H9 (cell line): ENCODE results near the gene TSPAN4. TPM values are rescaled to one million over a fixed set of nuclear protein-coding genes. Genes with fewer than 3 reads are reported as not detected.

Experiments used
- DNase-seq: peaks from one replicate; pipeline ENCODE4 v3.0.0-alpha.2; 2017
- H2AFZ ChIP-seq: one replicate; pipeline ENCODE4 v1.6.1; 2013; ENCODE audit warnings: mild to moderate bottlenecking, low read length, control low read depth, moderate library complexity
- H2AK5ac ChIP-seq: 2 replicates; pipeline ENCODE4 v1.6.1; 2013; ENCODE audit warnings: low read length, control low read depth, mixed read lengths; ENCODE audit not compliant: insufficient read length
- H2BK120ac ChIP-seq: one replicate; pipeline ENCODE4 v1.6.1; 2013; ENCODE audit warnings: low read depth, mild to moderate bottlenecking, low read length, control low read depth, inconsistent platforms; ENCODE audit not compliant: poor library complexity, severe bottlenecking
- H2BK12ac ChIP-seq: 2 replicates; pipeline ENCODE4 v1.6.1; 2013; ENCODE audit warnings: low read length, control low read depth, mixed read lengths, low read depth; ENCODE audit not compliant: insufficient read length
- H2BK15ac ChIP-seq: 2 replicates; pipeline ENCODE4 v1.6.1; 2013; ENCODE audit warnings: low read depth, low read length, control low read depth
- H2BK20ac ChIP-seq: one replicate; pipeline ENCODE4 v1.6.1; 2013; ENCODE audit warnings: low read depth, mild to moderate bottlenecking, low read length, control low read depth, inconsistent platforms; ENCODE audit not compliant: poor library complexity, severe bottlenecking
- H2BK5ac ChIP-seq: 2 replicates; pipeline ENCODE4 v1.6.1; 2013; ENCODE audit warnings: low read length, control low read depth, mixed read lengths; ENCODE audit not compliant: insufficient read length
- H3K14ac ChIP-seq: 2 replicates; pipeline ENCODE4 v1.6.1; 2013; ENCODE audit warnings: low read length, control low read depth; ENCODE audit not compliant: insufficient read depth
- H3K18ac ChIP-seq: 2 replicates; pipeline ENCODE4 v1.6.1; 2013; ENCODE audit warnings: low read depth, mild to moderate bottlenecking, mixed read lengths, low read length, control low read depth; ENCODE audit not compliant: insufficient read length
- H3K23ac ChIP-seq: 2 replicates; pipeline ENCODE4 v1.6.1; 2013; ENCODE audit warnings: low read length, control low read depth, mixed read lengths, low read depth; ENCODE audit not compliant: insufficient read length
- H3K23me2 ChIP-seq: 2 replicates; pipeline ENCODE4 v1.6.1; 2013; ENCODE audit warnings: low read depth, mild to moderate bottlenecking, mixed read lengths, low read length, control low read depth; ENCODE audit not compliant: insufficient read length, poor library complexity, severe bottlenecking
- H3K27ac ChIP-seq: 2 replicates; pipeline ENCODE4 v1.5.1; 2013; ENCODE audit warnings: low read length, control low read depth, mixed read lengths, low read depth; ENCODE audit not compliant: insufficient read length
- H3K27me3 ChIP-seq: 2 replicates; pipeline ENCODE4 v1.6.1; 2013; ENCODE audit warnings: low read length, control low read depth, inconsistent platforms; ENCODE audit not compliant: insufficient read depth
- H3K4ac ChIP-seq: 2 replicates; pipeline ENCODE4 v1.6.1; 2013; ENCODE audit warnings: low read depth, mild to moderate bottlenecking, control low read depth, inconsistent platforms, low read length, moderate library complexity
- H3K4me1 ChIP-seq: 2 replicates; pipeline ENCODE4 v1.6.1; 2013; ENCODE audit warnings: low read length, control low read depth, inconsistent platforms; ENCODE audit not compliant: insufficient read depth
- H3K4me2 ChIP-seq: 2 replicates; pipeline ENCODE4 v1.6.1; 2013; ENCODE audit warnings: low read length, control low read depth, mixed read lengths; ENCODE audit not compliant: insufficient read length, insufficient read depth
- H3K56ac ChIP-seq: 2 replicates; pipeline ENCODE4 v1.6.1; 2013; ENCODE audit warnings: low read depth, mild to moderate bottlenecking, mixed read lengths, low read length, control low read depth; ENCODE audit not compliant: insufficient read length
- H3K79me1 ChIP-seq: 2 replicates; pipeline ENCODE4 v1.6.1; 2013; ENCODE audit warnings: low read depth, mild to moderate bottlenecking, moderate library complexity, low read length, control low read depth, inconsistent platforms; ENCODE audit not compliant: insufficient read depth, poor library complexity, severe bottlenecking
- H3K79me2 ChIP-seq: 2 replicates; pipeline ENCODE4 v1.6.1; 2013; ENCODE audit warnings: low read length, control low read depth, inconsistent platforms; ENCODE audit not compliant: insufficient read depth
- H3K9ac ChIP-seq: 2 replicates; pipeline ENCODE4 v1.6.1; 2013; ENCODE audit warnings: low read length, control low read depth, mixed read lengths; ENCODE audit not compliant: insufficient read length; ENCODE audit errors: extremely low read depth
- H3K9me3 ChIP-seq: one replicate; pipeline ENCODE4 v1.6.1; 2013; ENCODE audit warnings: low read depth, low read length, inconsistent platforms; ENCODE audit not compliant: control insufficient read depth
- H3T11ph ChIP-seq: one replicate; pipeline ENCODE4 v1.6.1; 2013; ENCODE audit warnings: mild to moderate bottlenecking, low read length, control low read depth, inconsistent platforms
- H4K20me1 ChIP-seq: one replicate; pipeline ENCODE4 v1.6.1; 2013; ENCODE audit not compliant: control insufficient read depth, insufficient read length, insufficient read depth
- H4K5ac ChIP-seq: 2 replicates; pipeline ENCODE4 v1.6.1; 2013; ENCODE audit warnings: low read depth, mild to moderate bottlenecking, mixed read lengths, low read length, control low read depth; ENCODE audit not compliant: insufficient read length
- H4K8ac ChIP-seq: replicated peaks from 2 replicates; pipeline ENCODE4 v1.6.1; 2013; ENCODE audit warnings: low read length, control low read depth, mixed read lengths, low read depth; ENCODE audit not compliant: insufficient read length
- H4K91ac ChIP-seq: 2 replicates; pipeline ENCODE4 v1.6.1; 2013; ENCODE audit warnings: low read depth, mild to moderate bottlenecking, moderate library complexity, mixed read lengths, low read length, control low read depth; ENCODE audit not compliant: insufficient read length
- H3K27ac Mint-ChIP-seq, 3 experiments: 2 replicates in 2 of 3; 3 replicates in 1 of 3; pipeline ENCODE4 v1.8.0; 2020 to 2021; ENCODE audit warnings: mixed read lengths in 3 of 3, mild to moderate bottlenecking in 1 of 3, moderate library complexity in 1 of 3
- H3K27me3 Mint-ChIP-seq: 2 replicates; pipeline ENCODE4 v1.8.0; 2021; ENCODE audit warnings: low read depth, mild to moderate bottlenecking, moderate library complexity, mixed read lengths
- H3K36me3 Mint-ChIP-seq, 3 experiments: 2 replicates in 2 of 3; 3 replicates in 1 of 3; pipeline ENCODE4 v1.8.0; 2020 to 2021; ENCODE audit warnings: low read depth in 3 of 3, mixed read lengths in 3 of 3; ENCODE audit not compliant: insufficient read depth in 1 of 3
- H3K4me1 Mint-ChIP-seq, 2 experiments: 2 replicates each; pipeline ENCODE4 v1.8.0; 2020; ENCODE audit warnings: mixed read lengths in 2 of 2
- H3K4me3 Mint-ChIP-seq, 2 experiments: 2 replicates in 1 of 2; 3 replicates in 1 of 2; pipeline ENCODE4 v1.8.0; 2020 to 2021; ENCODE audit warnings: mild to moderate bottlenecking in 2 of 2, mixed read lengths in 2 of 2, moderate library complexity in 1 of 2
- H3K9me3 Mint-ChIP-seq, 2 experiments: 2 replicates in 1 of 2; 3 replicates in 1 of 2; pipeline ENCODE4 v1.8.0; 2020; ENCODE audit warnings: mild to moderate bottlenecking in 2 of 2, mixed read lengths in 2 of 2, moderate library complexity in 1 of 2
- WGBS: extraction: QIAGEN DNeasy Blood & Tissue Kit; methylation state at CpG from one replicate; pipeline ENCODE4 v1.1.7; 2013; ENCODE audit warnings: missing lambda C conversion rate, low lambda C conversion rate, mixed read lengths; ENCODE audit not compliant: insufficient read length; ENCODE audit errors: extremely low coverage; 5-methylcytosine and 5-hydroxymethylcytosine counted together
- total RNA-seq: library from RNA; stranded (reverse); gene quantifications from 2 replicates; pipeline ENCODE4 v1.2.1, GENCODE V29; 2021
- TF ChIP-seq, protein P1 (sequence below): fragments of 200-600 bp; sonication (generic); conservative IDR thresholded peaks from 3 replicates; pipeline ENCODE4 v1.8.0; 2021; ENCODE audit warnings: antibody characterized with exemption, mild to moderate bottlenecking

Gene TSPAN4
- total RNA-seq, 1 experiment from 2014 or later, result 64.6 TPM

DNA sequence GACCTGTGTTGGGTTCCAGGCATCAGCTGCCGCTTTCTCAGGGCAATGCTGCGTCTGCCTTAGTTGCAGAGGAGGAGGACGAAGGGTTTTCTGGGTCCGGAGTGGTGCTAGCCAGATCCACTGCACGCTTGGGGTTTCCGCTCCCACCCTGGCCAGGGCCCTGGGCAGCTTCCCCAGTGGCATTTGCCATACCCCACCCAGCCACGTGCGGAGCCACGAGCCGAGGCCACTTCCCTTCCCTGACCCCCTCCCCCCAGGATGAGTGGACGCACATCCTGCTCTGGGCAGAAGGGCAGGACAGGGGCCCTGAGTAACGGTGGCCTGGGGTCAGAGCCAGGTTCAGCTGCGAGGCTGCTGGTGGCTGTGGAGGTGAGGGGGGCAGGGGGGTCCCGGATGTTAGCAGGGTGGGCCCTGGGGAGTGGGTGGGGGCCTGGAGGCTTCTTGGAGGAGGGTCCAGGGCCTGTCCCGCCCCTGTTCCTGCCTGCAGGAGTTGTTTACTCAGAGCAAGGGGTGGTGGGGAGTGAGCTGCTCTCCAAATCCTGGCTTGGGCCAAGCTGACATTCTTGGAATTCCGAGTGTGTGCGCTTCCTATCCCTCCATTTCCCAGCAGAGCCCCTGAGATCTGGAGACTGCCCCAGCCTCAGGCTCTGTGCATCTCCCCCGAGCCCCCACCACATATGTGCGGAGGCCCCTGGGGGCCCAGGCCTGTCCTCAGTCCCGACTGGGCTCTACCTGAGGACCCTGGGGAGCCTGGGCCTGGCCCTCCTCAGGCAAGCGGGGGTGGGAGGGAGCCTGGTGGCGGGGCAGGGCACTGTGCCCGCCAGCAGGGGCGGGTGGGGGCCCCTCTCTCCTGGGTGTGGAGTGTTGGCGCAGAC is 1.4 kb downstream of the TSPAN4 start:
- H2BK12ac ChIP-seq, result no peak overlapping the region
- peak overlapping the region; percentile 75 for H3K4me2 ChIP-seq
- H3K4me1 ChIP-seq, result peaks cover 2% of the 10 kb centered on the region; the same call in 1 of the 2 replicates
- H3K14ac ChIP-seq, result no peak overlapping the region
- no peak overlapping the region for H2BK20ac ChIP-seq
- TF ChIP-seq, protein P1, sequence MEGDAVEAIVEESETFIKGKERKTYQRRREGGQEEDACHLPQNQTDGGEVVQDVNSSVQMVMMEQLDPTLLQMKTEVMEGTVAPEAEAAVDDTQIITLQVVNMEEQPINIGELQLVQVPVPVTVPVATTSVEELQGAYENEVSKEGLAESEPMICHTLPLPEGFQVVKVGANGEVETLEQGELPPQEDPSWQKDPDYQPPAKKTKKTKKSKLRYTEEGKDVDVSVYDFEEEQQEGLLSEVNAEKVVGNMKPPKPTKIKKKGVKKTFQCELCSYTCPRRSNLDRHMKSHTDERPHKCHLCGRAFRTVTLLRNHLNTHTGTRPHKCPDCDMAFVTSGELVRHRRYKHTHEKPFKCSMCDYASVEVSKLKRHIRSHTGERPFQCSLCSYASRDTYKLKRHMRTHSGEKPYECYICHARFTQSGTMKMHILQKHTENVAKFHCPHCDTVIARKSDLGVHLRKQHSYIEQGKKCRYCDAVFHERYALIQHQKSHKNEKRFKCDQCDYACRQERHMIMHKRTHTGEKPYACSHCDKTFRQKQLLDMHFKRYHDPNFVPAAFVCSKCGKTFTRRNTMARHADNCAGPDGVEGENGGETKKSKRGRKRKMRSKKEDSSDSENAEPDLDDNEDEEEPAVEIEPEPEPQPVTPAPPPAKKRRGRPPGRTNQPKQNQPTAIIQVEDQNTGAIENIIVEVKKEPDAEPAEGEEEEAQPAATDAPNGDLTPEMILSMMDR, result no peak; the same call in 1 of the 3 replicates
- no peak overlapping the region for H4K91ac ChIP-seq
- H3K79me2 ChIP-seq, result no peaks in the 10 kb centered on the region; the same call in 1 of the 2 replicates
- H3K27ac ChIP-seq, result no peak overlapping the region
- H4K8ac ChIP-seq, result no peak overlapping the region
- H3K9ac ChIP-seq, result no peak overlapping the region
- H3K4ac ChIP-seq, result no peak overlapping the region
- peaks cover 2% of the 10 kb centered on the region for H3K79me1 ChIP-seq
- peak; percentile 96 for DNase-seq
- H3K4me3 Mint-ChIP-seq, result peak overlapping the region; percentile 84 to 87
- no peak overlapping the region for H2BK15ac ChIP-seq
- no peak overlapping the region for H2AK5ac ChIP-seq
- peaks cover 2 to 22% (median 22%) of the 10 kb centered on the region in 3 experiments; a peak in 6 of 7 replicates for H3K36me3 Mint-ChIP-seq
- H3T11ph ChIP-seq, result no peak overlapping the region
- no peaks in the 10 kb centered on the region for H3K9me3 ChIP-seq
- H2AFZ ChIP-seq, result no peak overlapping the region
- H3K18ac ChIP-seq, result peak overlapping the region; percentile 18
- no peak overlapping the region for H3K56ac ChIP-seq
- no peaks in the 10 kb centered on the region; the same call in 1 of the 2 replicates for H3K27me3 ChIP-seq
- no peak overlapping the region for H4K5ac ChIP-seq
- H3K23ac ChIP-seq, result no peak overlapping the region
- WGBS, result no CpG with 5 or more reads among the region's 25 CpGs
- H2BK5ac ChIP-seq, result no peak overlapping the region
- H3K9me3 Mint-ChIP-seq, result no peaks in the 10 kb centered on the region
- H3K27me3 Mint-ChIP-seq, result peaks cover 7% of the 10 kb centered on the region
- peak overlapping the region in 2 of 3 experiments; percentile 70 to 95; a peak in 3 of 7 replicates for H3K27ac Mint-ChIP-seq
- H4K20me1 ChIP-seq, result peaks cover 6% of the 10 kb centered on the region
- no peak overlapping the region for H2BK120ac ChIP-seq
- H3K4me1 Mint-ChIP-seq, result peaks cover 17 to 36% of the 10 kb centered on the region in 2 experiments
- H3K23me2 ChIP-seq, result peaks cover 12% of the 10 kb centered on the region
